Measurements from ENCODE around the gene C1orf198.

C1orf198 gene

GRCh38 chr1:230900984-230901383, 32.7 kb upstream of the C1orf198 start:
- no peaks in the 10 kb centered on the region for H3K36me3 ChIP-seq (replicated peaks)
- H3K27me3 ChIP-seq (ENCODE audit: low read depth) = no peaks in the 10 kb centered on the region
- in situ Hi-C loops (cut with MboI; ENCODE audit: low sequenced_read_pairs) = no loop called here
- no peaks in the 10 kb centered on the region for H3K4me1 ChIP-seq
- H3K9me3 ChIP-seq = no peaks in the 10 kb centered on the region
- no peak for DNase-seq (ENCODE audit: low spot score in 2 of 2)
- no peak overlapping the region for H3K4me3 ChIP-seq

GRCh38 chr1:230899841-230900251, 31.5 kb upstream of the C1orf198 start:
- in situ Hi-C loops (cut with MboI; ENCODE audit: low sequenced_read_pairs) = no loop called here
- no peak for DNase-seq (ENCODE audit: low spot score in 2 of 2)
- Histone ChIP-seq H3K9me3 (no peaks in the 10 kb centered on the region), H3K4me1 (no peaks in the 10 kb centered on the region), H3K27me3 (ENCODE audit: low read depth) (no peaks in the 10 kb centered on the region), H3K4me3 (no peak overlapping the region), H3K36me3 (replicated peaks) (no peaks in the 10 kb centered on the region)

- H3K27me3 ChIP-seq (ENCODE audit: low read depth) = no peaks in the 10 kb centered on the region
- H3K4me1 ChIP-seq = no peaks in the 10 kb centered on the region
- in situ Hi-C loops (cut with MboI; ENCODE audit: low sequenced_read_pairs) = no loop called here
- H3K36me3 ChIP-seq (replicated peaks) = no peaks in the 10 kb centered on the region
- no peak for DNase-seq (ENCODE audit: low spot score in 2 of 2)
- no peak overlapping the region for H3K4me3 ChIP-seq
- no peaks in the 10 kb centered on the region for H3K9me3 ChIP-seq
These were observed 30.4 kb upstream of the C1orf198 start for GRCh38 chr1:230898748-230899147.

GRCh38 chr1:230898144-230898543, 29.8 kb upstream of the C1orf198 start:
- no peak for DNase-seq (ENCODE audit: low spot score in 2 of 2)
- Histone ChIP-seq H3K9me3 (no peaks in the 10 kb centered on the region), H3K4me3 (no peak overlapping the region), H3K27me3 (ENCODE audit: low read depth) (no peaks in the 10 kb centered on the region), H3K36me3 (replicated peaks) (no peaks in the 10 kb centered on the region), H3K4me1 (no peaks in the 10 kb centered on the region)
- in situ Hi-C loops (cut with MboI; ENCODE audit: low sequenced_read_pairs) = no loop called here

- Histone ChIP-seq H3K36me3 (replicated peaks) (no peaks in the 10 kb centered on the region), H3K4me1 (no peaks in the 10 kb centered on the region), H3K9me3 (no peaks in the 10 kb centered on the region), H3K4me3 (no peak overlapping the region), H3K27me3 (ENCODE audit: low read depth) (no peaks in the 10 kb centered on the region)
- in situ Hi-C loops (cut with MboI; ENCODE audit: low sequenced_read_pairs) = no loop called here
- DNase-seq (ENCODE audit: low spot score in 2 of 2) = no peak
These were observed 28.5 kb upstream of the C1orf198 start for GRCh38 chr1:230896779-230897178.

- in situ Hi-C loops (cut with MboI; ENCODE audit: low sequenced_read_pairs) = no loop called here
- no peak overlapping the region for H3K4me3 ChIP-seq
- no peaks in the 10 kb centered on the region for H3K4me1 ChIP-seq
- no peak for DNase-seq (ENCODE audit: low spot score in 2 of 2)
- no peaks in the 10 kb centered on the region for H3K36me3 ChIP-seq (replicated peaks)
- no peaks in the 10 kb centered on the region for H3K9me3 ChIP-seq
- H3K27me3 ChIP-seq (ENCODE audit: low read depth) = no peaks in the 10 kb centered on the region
These were observed 27.1 kb upstream of the C1orf198 start for GRCh38 chr1:230895452-230895851.

- in situ Hi-C loops (cut with MboI; ENCODE audit: low sequenced_read_pairs) = no loop called here
- Histone ChIP-seq H3K9me3 (no peaks in the 10 kb centered on the region), H3K36me3 (replicated peaks) (no peaks in the 10 kb centered on the region), H3K27me3 (ENCODE audit: low read depth) (no peaks in the 10 kb centered on the region), H3K4me1 (no peaks in the 10 kb centered on the region), H3K4me3 (no peak overlapping the region)
- no peak for DNase-seq (ENCODE audit: low spot score in 2 of 2)
These were observed 26.3 kb upstream of the C1orf198 start for GRCh38 chr1:230894664-230895063.

- H3K36me3 ChIP-seq (replicated peaks) = no peaks in the 10 kb centered on the region
- H3K4me3 ChIP-seq = no peak overlapping the region
- in situ Hi-C loops (cut with MboI; ENCODE audit: low sequenced_read_pairs) = no loop called here
- H3K9me3 ChIP-seq = no peaks in the 10 kb centered on the region
- no peak for DNase-seq (ENCODE audit: low spot score in 2 of 2)
- no peaks in the 10 kb centered on the region for H3K27me3 ChIP-seq (ENCODE audit: low read depth)
- H3K4me1 ChIP-seq = no peaks in the 10 kb centered on the region
These were observed 25.7 kb upstream of the C1orf198 start for GRCh38 chr1:230894032-230894431.

GRCh38 chr1:230892018-230892491, 23.7 kb upstream of the C1orf198 start:
- Histone ChIP-seq H3K4me1 (no peaks in the 10 kb centered on the region), H3K36me3 (replicated peaks) (no peaks in the 10 kb centered on the region), H3K4me3 (no peak overlapping the region), H3K27me3 (ENCODE audit: low read depth) (no peaks in the 10 kb centered on the region), H3K9me3 (no peaks in the 10 kb centered on the region)
- in situ Hi-C loops (cut with MboI; ENCODE audit: low sequenced_read_pairs) = no loop called here
- no peak for DNase-seq (ENCODE audit: low spot score in 2 of 2)

- no peaks in the 10 kb centered on the region for H3K36me3 ChIP-seq (replicated peaks)
- no peaks in the 10 kb centered on the region for H3K27me3 ChIP-seq (ENCODE audit: low read depth)
- DNase-seq (ENCODE audit: low spot score in 2 of 2) = no peak
- H3K9me3 ChIP-seq = no peaks in the 10 kb centered on the region
- in situ Hi-C loops (cut with MboI; ENCODE audit: low sequenced_read_pairs) = no loop called here
- no peak overlapping the region for H3K4me3 ChIP-seq
- no peaks in the 10 kb centered on the region for H3K4me1 ChIP-seq
These were observed 23.1 kb upstream of the C1orf198 start for GRCh38 chr1:230891413-230891812.

GRCh38 chr1:230884646-230885045, 16.3 kb upstream of the C1orf198 start:
- no peak overlapping the region for H3K4me3 ChIP-seq
- DNase-seq (ENCODE audit: low spot score in 2 of 2) = no peak
- H3K27me3 ChIP-seq (ENCODE audit: low read depth) = peaks cover 14% of the 10 kb centered on the region
- H3K9me3 ChIP-seq = no peaks in the 10 kb centered on the region
- no peaks in the 10 kb centered on the region for H3K36me3 ChIP-seq (replicated peaks)
- H3K4me1 ChIP-seq = no peaks in the 10 kb centered on the region
- in situ Hi-C loops (cut with MboI; ENCODE audit: low sequenced_read_pairs) = no loop called here

GRCh38 chr1:230883967-230884366, 15.6 kb upstream of the C1orf198 start:
- H3K36me3 ChIP-seq (replicated peaks) = no peaks in the 10 kb centered on the region
- in situ Hi-C loops (cut with MboI; ENCODE audit: low sequenced_read_pairs) = no loop called here
- peaks cover 17% of the 10 kb centered on the region for H3K27me3 ChIP-seq (ENCODE audit: low read depth)
- H3K4me1 ChIP-seq = no peaks in the 10 kb centered on the region
- no peaks in the 10 kb centered on the region for H3K9me3 ChIP-seq
- no peak overlapping the region for H3K4me3 ChIP-seq
- no peak for DNase-seq (ENCODE audit: low spot score in 2 of 2)

- Histone ChIP-seq H3K27me3 (ENCODE audit: low read depth) (peaks cover 22% of the 10 kb centered on the region), H3K36me3 (replicated peaks) (no peaks in the 10 kb centered on the region), H3K9me3 (no peaks in the 10 kb centered on the region), H3K4me1 (no peaks in the 10 kb centered on the region), H3K4me3 (no peak overlapping the region)
- in situ Hi-C loops (cut with MboI; ENCODE audit: low sequenced_read_pairs) = no loop called here
- no peak for DNase-seq (ENCODE audit: low spot score in 2 of 2)
These were observed 11.5 kb upstream of the C1orf198 start for GRCh38 chr1:230879778-230880177.

GRCh38 chr1:230878591-230878990, 10.3 kb upstream of the C1orf198 start:
- no peak overlapping the region for H3K4me3 ChIP-seq
- in situ Hi-C loops (cut with MboI; ENCODE audit: low sequenced_read_pairs) = no loop called here
- no peaks in the 10 kb centered on the region for H3K36me3 ChIP-seq (replicated peaks)
- no peaks in the 10 kb centered on the region for H3K9me3 ChIP-seq
- no peaks in the 10 kb centered on the region for H3K4me1 ChIP-seq
- no peak for DNase-seq (ENCODE audit: low spot score in 2 of 2)
- H3K27me3 ChIP-seq (ENCODE audit: low read depth) = peaks cover 22% of the 10 kb centered on the region

- H3K27me3 ChIP-seq (ENCODE audit: low read depth) = peaks cover 22% of the 10 kb centered on the region
- no peak overlapping the region for H3K4me3 ChIP-seq
- no peak for DNase-seq (ENCODE audit: low spot score in 2 of 2)
- in situ Hi-C loops (cut with MboI; ENCODE audit: low sequenced_read_pairs) = no loop called here
- H3K9me3 ChIP-seq = no peaks in the 10 kb centered on the region
- no peaks in the 10 kb centered on the region for H3K4me1 ChIP-seq
- no peaks in the 10 kb centered on the region for H3K36me3 ChIP-seq (replicated peaks)
These were observed 9.7 kb upstream of the C1orf198 start for GRCh38 chr1:230877924-230878590.
